Stimulated activated CD4-positive, alpha-beta T cell treated with anti-CD3 and anti-CD28 coated beads, Interleukin-15, amount 100 ng/mL, for 48 hours (primary cell): ENCODE data around the gene BCL3.
"Not testable (repeated sequence)": the region's sequence is repeated elsewhere in the genome, so short reads cannot be mapped to it uniquely, and the experiment has no call there.

ENCODE experiments used
- DNase-seq, 2 donors: peaks; one replicate each; pipeline ENCODE4 v3.0.0-alpha.2; 2020; ENCODE audit warnings: low read depth in 2 of 2

BCL3 gene

DNA sequence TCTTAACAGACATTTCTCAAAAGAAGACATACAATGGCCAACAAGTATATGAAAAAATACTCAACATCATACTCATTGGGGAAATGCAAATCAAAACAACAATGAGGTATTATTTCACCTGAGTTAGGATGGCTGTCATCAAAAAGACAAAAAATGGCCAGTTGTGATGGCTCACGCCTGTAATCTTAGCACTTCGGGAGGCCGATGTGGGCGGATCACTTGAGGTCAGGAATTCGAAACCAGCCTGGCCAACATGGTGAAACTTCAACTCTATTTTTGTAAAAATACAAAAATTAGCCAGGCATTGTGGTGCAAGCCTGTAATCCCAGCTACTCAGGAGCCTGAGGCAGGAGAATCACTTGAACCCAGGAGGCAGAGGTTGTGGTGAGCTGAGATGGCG lies 27.6 kb upstream of the BCL3 start:
- no peak for DNase-seq

DNA sequence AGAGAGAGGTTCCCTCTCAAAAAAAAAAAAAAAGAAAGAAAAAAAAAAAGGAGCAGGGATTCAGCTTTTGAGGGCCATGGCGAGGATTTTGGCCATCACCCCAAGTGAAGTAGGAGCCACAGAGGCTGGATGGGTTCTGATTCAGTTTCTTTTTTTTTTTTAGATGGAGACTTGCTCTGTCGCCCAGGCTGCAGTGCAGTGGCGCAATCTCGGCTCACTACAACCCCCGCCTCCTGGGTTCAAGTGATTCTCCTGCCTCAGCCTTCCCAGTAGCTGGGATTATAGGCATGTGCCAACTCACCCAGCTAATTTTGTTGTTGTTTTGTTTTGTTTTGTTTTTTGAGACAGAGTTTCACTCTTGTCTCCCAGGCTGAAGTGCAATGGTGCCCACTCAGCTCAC lies 27.1 kb upstream of the BCL3 start:
- not testable (repeated sequence) for DNase-seq

- no peak for DNase-seq
Observed at GRCh38 chr19:44722131-44723121, 26.1 kb upstream of the BCL3 start.

GRCh38 chr19:44723299-44723951 lies 25.1 kb upstream of the BCL3 start:
- DNase-seq: no peak

GRCh38 chr19:44723952-44724319 lies 24.6 kb upstream of the BCL3 start:
- peak; percentile 61 to 67 for DNase-seq

GRCh38 chr19:44725251-44725650 lies 23.3 kb upstream of the BCL3 start:
- no peak for DNase-seq

DNA sequence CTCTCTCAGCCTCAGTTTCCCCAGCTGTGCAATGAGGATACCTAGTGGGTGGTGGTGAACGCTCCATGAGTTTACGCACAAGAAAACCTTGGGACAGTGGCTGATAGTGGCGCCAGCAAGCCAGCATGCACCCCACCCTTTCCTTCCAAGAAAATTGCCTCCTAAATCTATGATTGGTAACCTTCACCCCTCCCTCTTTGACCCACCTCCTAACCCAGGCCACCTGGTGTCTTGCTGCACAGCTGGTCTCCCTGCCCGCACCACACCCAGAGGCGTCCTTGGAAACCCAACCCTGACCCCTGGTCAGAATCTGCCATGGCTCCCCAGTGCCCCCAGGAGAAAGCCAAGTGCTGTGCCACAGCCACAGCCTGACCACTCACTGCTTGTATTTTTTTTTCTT lies 22.8 kb upstream of the BCL3 start:
- no peak for DNase-seq

DNA sequence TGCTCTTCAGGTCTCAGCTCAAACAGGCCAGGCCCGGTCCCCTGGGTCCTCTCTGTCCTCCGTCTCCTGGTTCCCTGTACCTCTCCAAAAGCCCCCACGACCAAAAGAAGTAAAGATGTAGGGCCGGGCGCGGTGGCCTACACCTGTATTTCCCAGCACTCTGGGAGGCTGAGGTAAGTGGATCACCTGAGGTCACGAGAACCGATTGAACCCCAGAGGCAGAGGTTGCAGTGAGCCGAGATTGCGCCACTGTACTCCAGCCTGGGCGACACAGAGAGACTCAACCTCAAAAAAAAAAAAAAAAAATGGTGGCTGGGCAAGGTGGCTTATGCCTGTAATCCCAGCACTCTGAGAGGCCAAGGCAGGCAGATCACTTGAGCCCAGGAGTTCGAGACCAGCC lies 22.0 kb upstream of the BCL3 start:
- DNase-seq: no peak

DNA sequence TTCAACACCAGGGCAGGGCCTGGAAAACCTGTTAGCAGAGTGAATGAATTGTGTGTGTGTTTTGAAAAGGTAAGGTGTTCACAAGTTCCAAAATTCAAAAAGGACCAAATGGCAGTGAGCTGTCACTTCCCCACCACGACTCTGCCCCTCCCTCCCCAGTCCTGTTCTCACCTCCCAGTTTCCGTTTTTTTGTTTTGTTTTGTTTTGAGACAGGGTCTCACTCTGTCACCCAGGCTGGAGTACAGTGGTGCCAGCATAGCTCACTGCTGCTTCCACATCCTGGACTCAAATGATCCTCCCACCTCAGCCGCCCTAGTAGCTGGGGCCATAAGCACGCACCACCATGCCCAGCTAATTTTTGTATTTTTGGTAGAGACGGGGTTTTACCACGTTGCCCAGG lies 20.3 kb upstream of the BCL3 start:
- DNase-seq: no peak

DNA sequence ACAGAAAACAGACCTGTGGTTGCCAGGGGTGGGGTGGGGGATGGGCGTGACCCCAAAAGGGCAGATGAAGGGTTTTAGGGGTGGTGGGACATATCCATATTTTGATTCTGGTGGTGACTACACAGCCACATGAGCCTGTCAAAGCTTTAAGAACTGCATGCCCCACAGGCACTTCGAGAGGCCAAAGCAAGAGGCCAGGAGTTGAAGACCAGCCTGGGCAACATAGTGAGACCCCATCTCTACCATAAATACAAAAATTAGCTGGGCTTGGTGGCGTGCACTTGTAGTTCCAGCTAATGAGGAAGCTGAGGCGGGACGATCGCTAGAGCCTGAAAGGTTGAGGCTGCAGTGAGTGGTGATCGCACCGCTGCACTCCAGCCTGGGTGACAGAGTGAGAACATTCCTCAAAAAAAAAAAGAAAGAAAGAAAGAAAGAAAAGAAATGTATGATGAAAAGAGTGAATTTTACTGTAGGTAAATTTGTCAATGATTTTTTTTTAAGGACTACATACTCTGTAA lies 18.9 kb upstream of the BCL3 start:
- no peak for DNase-seq

GRCh38 chr19:44731081-44731480 lies 17.4 kb upstream of the BCL3 start:
- no peak for DNase-seq

- DNase-seq: no peak
Observed at GRCh38 chr19:44731622-44732021, 16.9 kb upstream of the BCL3 start.

DNA sequence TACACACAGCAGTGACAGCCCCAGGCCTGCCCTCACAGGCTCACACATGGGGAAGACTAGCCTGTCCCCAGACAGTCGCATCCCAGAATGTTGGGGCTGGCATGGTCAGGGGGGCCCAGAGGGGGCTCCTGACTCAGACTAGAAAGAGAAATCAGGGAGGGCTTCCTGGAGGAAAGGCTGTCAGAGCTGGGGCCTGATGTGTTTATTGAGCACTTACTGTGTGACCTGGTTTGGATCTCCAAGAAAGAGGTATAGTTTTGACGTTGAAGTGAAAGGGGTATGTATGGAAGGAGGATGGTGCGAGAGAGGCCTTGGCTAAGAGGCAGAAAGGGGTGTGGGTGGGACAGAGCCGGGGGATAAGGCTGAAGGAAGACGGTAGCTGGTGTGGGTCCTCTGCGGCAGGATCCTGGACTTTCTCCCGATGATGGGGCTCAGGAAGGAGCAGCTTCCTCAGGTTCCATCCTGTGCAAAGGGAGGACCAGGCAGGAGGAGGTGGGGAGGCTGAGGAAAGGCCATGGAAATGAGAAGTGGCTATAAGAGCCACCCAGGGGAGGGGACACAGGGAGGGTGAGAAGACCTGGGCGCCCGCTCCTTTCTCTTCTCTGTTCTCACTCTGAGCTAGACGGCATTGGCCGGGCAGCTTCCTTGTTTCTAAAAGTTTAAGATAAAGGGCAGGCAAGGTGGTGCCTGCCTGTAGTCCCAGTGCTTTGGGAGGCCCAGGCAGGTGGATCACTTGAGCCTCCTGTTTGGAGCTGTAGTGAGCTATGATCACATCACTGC lies 16.1 kb upstream of the BCL3 start:
- DNase-seq: no peak

DNA sequence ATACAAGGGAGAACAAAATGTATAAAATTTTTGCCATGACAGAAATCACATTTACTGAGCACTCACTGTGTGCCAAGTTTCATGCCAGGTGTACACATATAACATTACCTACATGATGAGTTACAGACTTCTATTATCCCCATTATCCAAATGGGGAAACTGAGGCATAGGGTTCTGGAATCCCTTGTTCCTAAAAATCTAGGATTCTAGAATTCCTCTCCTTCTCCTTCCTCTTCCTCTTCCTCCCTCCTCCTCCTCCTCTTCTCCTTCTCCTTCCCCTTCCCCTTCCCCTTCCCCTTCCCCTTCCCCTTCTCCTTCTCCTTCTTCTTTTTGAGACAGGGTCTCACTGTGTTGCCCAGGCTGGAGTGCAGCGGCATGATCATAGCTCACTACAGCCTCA lies 14.2 kb upstream of the BCL3 start:
- DNase-seq: no peak

DNA sequence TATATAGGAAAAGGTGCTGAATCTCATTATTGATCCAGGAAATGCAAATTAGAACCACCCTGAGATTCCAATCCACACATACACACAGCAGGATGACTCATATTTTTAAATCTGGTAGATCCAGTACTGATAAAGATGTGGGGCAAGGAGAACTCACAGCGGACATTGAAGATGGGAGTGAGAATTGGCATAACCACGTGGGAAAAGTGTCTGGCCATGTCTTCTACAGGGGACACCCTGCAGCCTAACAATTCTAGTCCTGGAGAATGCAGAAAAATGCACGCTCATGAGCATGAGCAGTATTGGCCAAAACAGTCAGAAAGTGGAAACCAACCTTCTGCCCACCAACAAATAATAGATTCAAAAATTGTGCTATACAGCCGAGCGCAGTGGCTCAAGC lies 13.5 kb upstream of the BCL3 start:
- no peak for DNase-seq

DNA sequence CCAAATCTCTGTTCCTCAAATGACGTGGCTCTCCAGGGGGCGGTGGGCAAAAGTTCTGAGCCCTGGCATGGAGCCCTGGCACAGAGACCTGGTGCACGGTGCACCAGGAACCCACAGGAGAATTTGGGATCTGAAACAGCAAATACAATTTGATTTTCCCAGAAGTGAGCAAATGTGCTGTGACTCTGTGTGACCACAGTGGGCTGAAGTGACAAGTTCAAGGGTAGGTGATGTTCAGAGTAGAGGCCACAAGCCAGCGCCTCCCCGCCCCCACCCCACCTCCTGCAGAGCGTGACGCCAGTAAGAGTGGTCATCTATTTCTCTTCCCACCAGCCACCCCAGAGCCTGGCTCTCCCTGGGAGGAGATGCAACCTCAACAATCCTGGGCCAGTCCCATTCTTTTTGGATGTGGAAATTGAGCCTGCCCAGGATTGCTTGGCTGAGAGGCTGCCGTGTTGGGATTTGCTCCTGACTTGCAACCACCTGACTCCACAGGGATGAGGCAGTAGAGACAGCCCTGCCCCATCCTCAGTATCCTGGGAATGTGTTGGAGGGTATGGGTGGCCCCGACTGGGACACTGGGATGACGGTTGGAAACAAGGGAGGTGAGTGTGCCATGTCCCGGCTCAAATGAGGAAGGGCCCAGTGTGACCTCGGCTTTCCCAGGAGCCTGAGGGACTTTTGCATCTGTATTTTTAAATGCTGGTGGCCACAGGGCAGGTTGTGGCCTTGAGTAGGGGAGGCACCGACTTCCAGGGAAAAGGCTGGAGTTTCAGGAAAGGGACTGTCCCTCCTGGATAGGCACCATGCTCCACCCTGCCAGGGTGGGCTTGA lies 11.1 kb upstream of the BCL3 start:
- no peak for DNase-seq

- no peak for DNase-seq
Observed at GRCh38 chr19:44738136-44738535, 10.4 kb upstream of the BCL3 start.

GRCh38 chr19:44738603-44739558 lies 9.6 kb upstream of the BCL3 start:
- DNase-seq: no peak

DNA sequence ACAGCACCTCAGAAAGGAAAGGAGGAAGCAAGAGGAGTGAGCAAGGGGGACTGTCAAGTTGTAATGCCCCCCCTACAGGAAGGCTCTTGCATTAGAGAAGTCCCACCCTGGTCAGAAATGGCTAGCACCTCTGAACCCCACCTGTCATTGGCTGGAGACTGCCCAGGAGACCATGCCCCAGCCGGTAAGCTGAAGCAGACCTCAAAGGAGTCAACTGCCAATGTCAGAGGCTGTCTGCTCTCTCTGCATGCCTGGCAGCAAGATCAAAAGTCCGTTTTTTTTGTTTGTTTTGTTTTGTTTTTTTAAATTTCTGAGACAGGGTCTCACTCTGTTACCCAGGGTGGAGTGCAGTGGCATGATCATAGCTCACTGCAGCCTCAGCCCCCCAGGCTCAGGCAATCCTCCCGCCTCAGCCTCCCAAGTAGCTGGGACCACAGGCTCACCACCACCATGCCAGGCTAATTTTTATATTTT lies 8.1 kb upstream of the BCL3 start:
- DNase-seq: no peak

- no peak for DNase-seq
Observed at GRCh38 chr19:44741258-44741731, 7.2 kb upstream of the BCL3 start.
